Activated CD4-positive, alpha-beta T cell treated with anti-CD3 and anti-CD28 coated beads, Interleukin-2, amount 10 ng/mL, durations not matched to agents 24 days and 14 days (primary cell): ENCODE data around the gene SLC9C2. TPM values are rescaled to one million over a fixed set of nuclear protein-coding genes. Genes with fewer than 3 reads are reported as not detected.
A peak's percentile ranks its signal among the peaks of the same experiment; 100 is the strongest.
"Not testable (repeated sequence)": the region's sequence is repeated elsewhere in the genome, so short reads cannot be mapped to it uniquely, and the experiment has no call there.

ENCODE experiments used
- DNase-seq: peaks from one replicate; pipeline ENCODE4 v3.0.0; 2022
- H3K27ac Mint-ChIP-seq: one replicate; pipeline ENCODE4 v1.8.0; 2022; ENCODE audit warnings: mild to moderate bottlenecking, mixed read lengths
- H3K27me3 Mint-ChIP-seq: one replicate; pipeline ENCODE4 v1.8.0; 2022; ENCODE audit warnings: mixed read lengths
- H3K36me3 Mint-ChIP-seq: one replicate; pipeline ENCODE4 v1.8.0; 2022; ENCODE audit warnings: low read depth, mild to moderate bottlenecking, mixed read lengths
- H3K4me1 Mint-ChIP-seq: one replicate; pipeline ENCODE4 v1.8.0; 2021; ENCODE audit warnings: mixed read lengths
- H3K4me3 Mint-ChIP-seq: one replicate; pipeline ENCODE4 v1.8.0; 2022; ENCODE audit warnings: mild to moderate bottlenecking, moderate library complexity, mixed read lengths
- H3K9me3 Mint-ChIP-seq: one replicate; pipeline ENCODE4 v1.8.0; 2021; ENCODE audit warnings: mixed read lengths
- intact Hi-C: fragments of 100-400 bp; cut with micrococcal nuclease; formaldehyde crosslinking; loops from one replicate; pipeline ENCODE4 v1.15.1; 2023
- total RNA-seq: library from RNA; stranded (reverse); gene quantifications from 2 replicates; pipeline ENCODE4 v1.2.3, GENCODE V29; 2022

Gene SLC9C2, protein sequence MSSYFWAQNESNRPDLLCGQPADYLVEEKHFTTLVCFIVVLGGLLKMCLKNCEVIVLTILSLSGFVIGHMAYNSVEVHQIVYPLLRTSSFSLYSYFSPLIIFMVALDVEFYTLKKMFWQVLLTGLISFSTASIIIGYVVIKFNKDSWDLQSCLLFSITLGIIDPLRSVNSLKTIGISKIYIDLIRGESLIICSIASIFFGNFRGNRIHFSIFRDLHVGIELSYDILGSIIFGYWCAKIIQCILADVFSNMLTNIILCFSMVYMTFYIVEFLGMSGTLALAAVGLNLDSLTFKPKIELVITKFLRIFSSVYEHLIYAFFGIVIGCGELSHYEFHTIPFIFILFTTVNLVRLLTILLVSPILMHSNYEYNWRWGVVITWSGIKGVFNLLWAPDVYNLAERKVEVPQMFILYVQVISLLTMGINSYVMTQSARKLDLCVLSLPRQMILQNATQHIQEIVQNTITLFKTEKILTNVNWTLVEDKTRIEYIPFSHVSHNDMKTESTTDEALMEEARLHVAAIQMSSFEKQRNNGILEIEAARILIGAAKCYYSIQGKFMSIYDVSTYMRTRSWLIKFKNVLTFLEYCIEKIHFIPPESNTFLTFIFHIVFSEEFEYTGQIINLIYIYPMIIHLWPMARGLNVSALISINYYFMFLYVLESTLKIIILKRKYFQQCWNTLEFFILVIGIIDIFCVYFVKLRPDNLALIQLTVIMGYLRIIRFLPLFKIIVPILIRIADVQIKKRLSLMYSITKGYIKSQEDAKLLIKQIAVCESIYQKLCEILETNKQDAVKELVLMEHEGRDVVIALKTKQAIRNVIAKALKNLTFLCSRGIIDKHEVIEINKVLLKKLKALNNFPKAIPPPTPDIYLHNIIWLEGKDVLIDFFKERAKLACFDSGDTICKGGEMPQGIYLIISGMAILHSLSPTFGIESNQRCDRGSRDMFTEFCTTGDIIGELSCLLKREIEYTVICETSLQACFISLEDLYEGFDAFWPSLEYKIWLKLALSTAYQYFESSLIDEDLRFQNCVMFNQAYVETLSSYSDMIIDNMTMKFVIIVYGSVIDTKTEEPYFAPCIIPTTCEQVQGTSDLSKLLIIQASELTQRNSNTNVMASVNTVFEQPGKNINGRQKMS
- not detected in 2 replicates for total RNA-seq

DNA sequence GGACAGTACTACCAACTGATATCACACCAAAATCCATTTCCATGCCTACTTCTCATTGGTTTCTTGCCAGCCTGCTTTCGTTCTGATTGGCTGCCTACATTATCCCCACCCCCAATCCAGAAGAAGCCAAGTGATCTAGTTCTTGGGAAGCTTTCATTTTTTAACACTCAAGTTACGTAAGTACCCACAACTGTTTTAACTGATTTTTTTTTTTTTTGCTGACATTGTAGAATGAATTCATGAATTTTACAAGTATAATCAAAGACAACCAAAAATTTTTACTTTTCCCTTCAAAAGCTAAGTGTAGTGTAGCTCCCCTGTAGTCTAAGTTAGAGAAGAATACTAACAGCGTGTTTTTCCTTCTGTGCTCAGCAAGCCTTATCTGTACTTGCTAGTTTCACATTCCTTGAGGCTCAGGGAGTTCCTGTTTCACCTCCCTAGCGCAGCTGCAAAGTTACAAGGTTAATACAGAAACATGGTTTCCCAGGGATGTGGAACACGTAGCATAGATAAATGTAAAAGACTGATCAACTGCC is at the start of gene SLC9C2:
SLC9C2 (minus strand) TSS at position 17 of the 536 bp plus-strand sequence. CDS start 1,296 bp downstream, outside the sequence.
- Mint-ChIP-seq H3K9me3 (no peaks in the 10 kb centered on the region), H3K27ac (no peak within 1 kb of the TSS), H3K27me3 (peaks cover 7% of the 10 kb centered on the region), H3K4me3 (no peak within 1 kb of the TSS), H3K4me1 (peaks cover 5% of the 10 kb centered on the region), H3K36me3 (no peaks in the 10 kb centered on the region)
- no peak for DNase-seq
- intact Hi-C loops, result no loop called here

DNA sequence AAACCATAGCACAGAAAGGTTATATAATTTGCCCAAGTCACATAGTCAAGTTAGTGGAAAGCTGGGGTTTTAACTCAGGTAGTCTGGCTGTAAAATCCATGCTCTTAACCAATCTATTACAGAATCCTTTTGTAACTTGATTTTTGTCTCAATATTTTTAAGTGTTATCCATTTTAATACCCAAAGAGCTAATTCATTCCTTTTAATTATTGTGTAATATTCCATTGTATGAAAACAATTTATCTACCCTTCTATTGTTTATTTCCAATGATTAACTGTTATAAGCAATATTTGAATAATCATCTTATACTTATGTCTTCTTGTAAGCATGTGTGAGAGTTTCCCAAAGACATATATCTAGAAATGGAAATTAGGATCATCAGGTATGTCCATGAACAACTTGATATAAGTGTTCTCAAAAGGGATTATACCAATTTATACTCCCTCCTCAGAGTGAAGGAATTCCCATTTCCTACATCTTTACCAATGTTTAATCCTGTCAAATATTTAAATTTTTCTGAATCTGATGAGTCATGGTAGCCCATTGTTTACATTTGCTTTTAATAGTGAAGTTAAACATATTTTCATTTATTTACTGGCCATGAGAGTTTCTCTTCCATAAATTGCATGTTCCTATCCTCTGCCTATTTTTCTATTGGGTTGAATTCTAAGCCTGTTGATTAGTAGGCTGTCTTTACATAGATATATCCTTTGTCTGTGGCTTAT is 46.2 kb upstream of the SLC9C2 start:
- DNase-seq, result no peak
- Mint-ChIP-seq H3K9me3 (peaks cover 15% of the 10 kb centered on the region), H3K27ac (no peak overlapping the region), H3K27me3 (peaks cover 20% of the 10 kb centered on the region), H3K4me1 (no peaks in the 10 kb centered on the region), H3K4me3 (no peak overlapping the region), H3K36me3 (no peaks in the 10 kb centered on the region)
- intact Hi-C loops, result no loop called here

DNA sequence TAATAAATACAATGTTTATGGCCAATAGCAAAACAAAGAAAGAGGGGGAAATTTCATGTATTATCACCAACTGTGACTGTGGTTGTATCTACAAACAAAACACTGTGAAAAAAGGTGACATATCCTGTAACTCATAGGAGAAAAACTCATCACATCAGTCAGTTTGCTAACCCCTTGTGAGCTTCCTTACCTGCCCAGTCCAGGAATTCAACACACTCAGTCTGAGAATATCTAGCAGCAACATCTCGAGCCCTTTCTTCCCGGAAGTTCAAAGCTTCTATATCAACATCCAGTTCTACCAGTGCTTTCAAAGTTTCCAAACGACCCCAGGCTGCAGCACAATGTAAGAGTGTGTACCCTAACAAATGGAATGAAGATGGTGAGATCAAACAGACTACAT is 43.8 kb upstream of the SLC9C2 start:
- Mint-ChIP-seq H3K27me3 (peaks cover 10% of the 10 kb centered on the region), H3K36me3 (no peaks in the 10 kb centered on the region), H3K9me3 (peaks cover 8% of the 10 kb centered on the region), H3K4me1 (no peaks in the 10 kb centered on the region), H3K4me3 (no peak overlapping the region), H3K27ac (no peak overlapping the region)
- DNase-seq, result no peak
- intact Hi-C loops, result no loop called here

DNA sequence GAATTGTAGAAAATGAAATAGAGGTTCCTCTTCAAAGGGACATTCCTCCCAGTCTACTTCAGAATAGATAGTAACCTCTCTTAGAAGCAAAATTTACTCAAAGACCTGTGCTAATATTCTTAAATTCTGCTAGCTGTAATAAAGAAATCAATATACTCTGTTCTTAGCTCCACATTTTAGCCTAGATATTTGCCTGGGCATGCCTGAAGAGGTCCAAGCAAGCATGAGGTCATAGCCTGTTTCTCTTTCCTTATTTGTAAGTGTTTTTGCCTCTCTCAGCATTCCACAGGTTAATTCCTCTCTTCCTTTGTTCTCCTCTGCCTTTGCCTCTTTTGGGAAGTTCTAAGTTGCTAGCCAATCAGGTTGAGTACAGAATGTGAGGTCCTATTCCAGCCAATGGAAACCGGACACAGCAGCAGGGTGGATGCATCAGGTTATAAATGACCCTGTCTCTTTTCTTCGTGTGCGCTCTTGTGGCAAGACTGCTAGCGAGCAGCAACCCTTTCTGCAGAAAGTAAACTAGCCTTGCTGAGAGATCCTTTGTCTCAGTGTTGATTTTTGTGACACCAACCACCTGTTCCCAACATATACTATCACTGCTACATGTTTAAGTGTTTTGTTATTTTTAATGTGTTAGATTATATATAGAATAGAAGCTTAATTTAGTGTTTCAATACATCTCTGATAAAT is 39.7 kb upstream of the SLC9C2 start:
- H3K4me3 Mint-ChIP-seq, intact Hi-C loops, DNase-seq, H3K27ac Mint-ChIP-seq, H3K9me3 Mint-ChIP-seq, H3K4me1 Mint-ChIP-seq, H3K36me3 Mint-ChIP-seq, H3K27me3 Mint-ChIP-seq: not testable (repeated sequence)

DNA sequence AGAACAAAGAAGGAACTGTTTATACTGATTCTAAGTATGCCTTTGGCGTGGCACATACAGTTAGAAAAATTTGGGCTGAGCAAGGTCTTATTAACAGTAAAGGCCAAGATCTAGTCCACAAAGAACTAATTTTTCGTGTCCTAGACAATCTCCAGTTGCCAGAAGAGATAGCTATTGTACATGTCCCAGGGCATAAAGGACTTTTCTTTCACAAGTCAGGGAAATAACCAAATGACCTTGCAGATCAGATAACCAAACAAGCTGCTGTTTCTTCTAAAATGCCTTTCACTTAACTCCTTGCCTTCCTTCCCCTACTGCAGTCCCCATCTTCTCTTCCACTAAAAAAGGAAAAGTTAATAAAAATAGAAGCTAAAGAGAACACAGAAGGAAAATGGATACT is 36.2 kb upstream of the SLC9C2 start:
- Mint-ChIP-seq H3K36me3 (no peaks in the 10 kb centered on the region), H3K27me3 (peaks cover 3% of the 10 kb centered on the region), H3K4me3 (no peak overlapping the region), H3K27ac (no peak overlapping the region), H3K4me1 (no peaks in the 10 kb centered on the region), H3K9me3 (no peaks in the 10 kb centered on the region)
- intact Hi-C loops, result no loop called here
- no peak for DNase-seq

DNA sequence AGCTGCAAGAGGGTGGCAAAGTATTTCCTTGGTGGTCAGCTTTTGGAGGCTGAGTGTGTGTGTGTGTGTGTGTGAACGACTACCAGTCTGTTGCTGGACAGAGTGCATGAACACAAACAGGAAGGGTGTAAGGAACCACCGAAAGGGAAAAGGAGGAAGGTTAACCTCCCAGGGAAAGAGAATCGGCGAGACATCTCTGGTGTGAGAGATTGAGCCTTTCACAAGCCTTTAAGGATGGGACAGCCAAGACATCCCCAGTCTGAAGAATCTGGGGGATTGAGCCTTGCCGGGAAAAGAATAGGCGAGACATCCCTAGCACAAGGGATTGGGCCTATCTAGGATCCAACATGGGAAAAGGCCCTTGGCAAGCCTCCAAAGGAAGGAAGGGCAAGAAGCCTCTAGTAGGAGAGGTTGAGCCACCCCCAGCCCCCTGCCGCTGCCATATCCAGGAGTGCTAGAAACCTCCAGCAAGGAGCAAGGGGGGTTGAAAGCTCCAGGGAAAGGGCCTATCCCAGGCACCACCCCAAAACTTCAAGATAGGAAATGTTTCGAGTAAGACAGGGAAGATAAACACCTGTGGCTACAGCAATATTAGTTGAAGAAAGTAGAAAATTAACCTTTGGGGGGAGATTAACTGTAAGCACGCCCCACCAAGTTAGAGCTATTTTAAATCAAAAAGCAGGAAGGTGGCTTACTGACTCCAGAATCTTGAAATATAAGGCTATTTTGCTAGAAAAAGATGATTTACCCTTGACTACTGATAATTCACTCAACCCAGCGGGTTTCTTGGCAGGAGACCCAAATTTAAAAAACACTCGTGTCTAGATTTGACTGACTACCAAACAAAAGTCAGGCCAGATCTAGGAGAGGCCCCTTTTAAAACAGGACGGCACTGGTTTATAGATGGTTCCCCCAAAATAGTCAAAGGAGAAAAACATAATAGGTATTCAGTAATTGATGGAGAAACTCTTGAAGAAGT is 35.5 kb upstream of the SLC9C2 start:
- no peaks in the 10 kb centered on the region for H3K4me1 Mint-ChIP-seq
- no peak overlapping the region for H3K27ac Mint-ChIP-seq
- H3K36me3 Mint-ChIP-seq, result no peaks in the 10 kb centered on the region
- no peak for DNase-seq
- intact Hi-C loops, result no loop called here
- H3K9me3 Mint-ChIP-seq, result peaks cover under 1% of the 10 kb centered on the region
- H3K4me3 Mint-ChIP-seq, result no peak overlapping the region
- H3K27me3 Mint-ChIP-seq, result peaks cover 5% of the 10 kb centered on the region

DNA sequence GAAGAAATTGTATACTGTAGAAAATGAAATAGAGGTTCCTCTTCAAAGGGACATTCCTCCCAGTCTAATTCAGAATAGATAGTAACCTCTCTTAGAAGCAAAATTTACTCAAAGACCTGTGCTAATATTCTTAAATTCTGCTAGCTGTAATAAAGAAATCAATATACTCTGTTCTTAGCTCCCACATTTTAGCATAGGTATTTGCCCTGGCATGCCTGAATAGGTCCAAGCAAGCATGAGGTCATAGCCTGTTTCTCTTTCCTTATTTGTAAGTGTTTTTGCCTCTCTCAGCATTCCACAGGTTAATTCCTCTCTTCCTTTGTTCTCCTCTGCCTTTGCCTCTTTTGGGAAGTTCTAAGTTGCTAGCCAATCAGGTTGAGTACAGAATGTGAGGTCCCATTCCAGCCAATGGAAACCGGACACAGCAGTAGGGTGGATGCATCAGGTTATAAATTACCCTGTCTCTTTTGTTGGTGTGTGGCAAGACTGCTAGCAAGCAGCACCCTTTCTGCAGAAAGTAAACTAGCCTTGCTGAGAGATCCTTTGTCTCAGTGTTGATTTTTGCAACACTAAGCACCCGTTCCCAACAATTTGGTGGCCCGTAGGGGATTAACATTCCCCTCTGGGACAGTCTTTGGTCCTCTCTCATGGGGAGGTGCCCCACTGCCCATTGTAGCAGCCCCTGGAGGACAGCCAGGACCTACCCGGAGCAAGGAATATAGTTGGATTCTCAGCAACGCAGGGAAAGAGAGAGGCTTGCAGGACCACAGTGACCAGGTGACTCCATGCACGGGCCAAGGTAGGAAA is 34.6 kb upstream of the SLC9C2 start:
- H3K36me3 Mint-ChIP-seq, H3K27me3 Mint-ChIP-seq, H3K27ac Mint-ChIP-seq, intact Hi-C loops, H3K9me3 Mint-ChIP-seq, H3K4me1 Mint-ChIP-seq, DNase-seq, H3K4me3 Mint-ChIP-seq: not testable (repeated sequence)

DNA sequence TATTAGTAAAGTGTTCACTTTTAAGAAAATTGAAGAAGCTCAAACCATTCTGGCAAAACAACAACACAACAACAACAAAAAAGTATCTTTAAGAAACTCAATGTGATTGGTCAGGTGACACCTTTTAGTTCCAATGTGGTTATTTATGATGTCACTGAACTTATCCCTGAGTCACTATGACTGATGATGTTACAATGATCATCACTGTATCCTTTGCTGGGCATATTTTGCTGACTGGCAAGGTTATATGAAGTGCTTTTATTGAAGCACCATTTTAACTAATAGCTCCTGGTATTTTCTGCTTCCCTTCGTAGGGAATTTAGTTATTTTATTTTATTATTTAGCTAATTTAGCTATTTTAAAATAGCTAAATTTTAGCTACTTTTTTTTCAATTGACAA is 32.2 kb upstream of the SLC9C2 start, which contains the start of gene TEX50:
TEX50 (plus strand) TSS at position 223 of the 400 bp plus-strand sequence. CDS start 184 bp downstream, outside the sequence.
- H3K4me3 Mint-ChIP-seq, result no peak within 1 kb of the TSS
- no peaks in the 10 kb centered on the region for H3K36me3 Mint-ChIP-seq
- intact Hi-C loops, result no loop called here
- no peak for DNase-seq
- H3K9me3 Mint-ChIP-seq, result peaks cover 5% of the 10 kb centered on the region
- peaks cover 9% of the 10 kb centered on the region for H3K27me3 Mint-ChIP-seq
- no peak within 1 kb of the TSS for H3K27ac Mint-ChIP-seq
- H3K4me1 Mint-ChIP-seq, result no peaks in the 10 kb centered on the region

DNA sequence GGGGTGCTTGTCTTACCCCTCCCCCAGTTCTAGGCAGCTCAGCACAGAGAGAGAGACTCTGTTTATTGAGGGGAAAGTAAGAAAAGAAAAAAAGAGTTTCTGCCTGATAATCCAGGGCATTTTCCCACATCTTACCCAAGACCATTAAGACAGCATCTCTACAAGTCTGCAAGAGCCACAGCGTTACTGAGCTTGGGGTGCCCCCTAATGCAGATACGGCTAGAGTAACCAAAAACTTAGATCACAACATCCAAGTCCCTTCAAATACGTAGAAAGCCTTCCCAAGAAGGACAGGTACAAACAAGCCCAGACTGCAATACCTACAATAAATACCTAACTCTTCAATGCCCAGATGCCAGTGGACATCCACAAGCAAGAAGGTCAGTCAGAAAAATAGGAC is 26.0 kb upstream of the SLC9C2 start:
- H3K4me1 Mint-ChIP-seq, result no peaks in the 10 kb centered on the region
- peaks cover 5% of the 10 kb centered on the region for H3K9me3 Mint-ChIP-seq
- peak; percentile 53 for DNase-seq
- H3K36me3 Mint-ChIP-seq, result no peaks in the 10 kb centered on the region
- H3K27me3 Mint-ChIP-seq, result peaks cover 8% of the 10 kb centered on the region
- intact Hi-C loops, result no loop called here
- no peak overlapping the region for H3K27ac Mint-ChIP-seq
- H3K4me3 Mint-ChIP-seq, result no peak overlapping the region

DNA sequence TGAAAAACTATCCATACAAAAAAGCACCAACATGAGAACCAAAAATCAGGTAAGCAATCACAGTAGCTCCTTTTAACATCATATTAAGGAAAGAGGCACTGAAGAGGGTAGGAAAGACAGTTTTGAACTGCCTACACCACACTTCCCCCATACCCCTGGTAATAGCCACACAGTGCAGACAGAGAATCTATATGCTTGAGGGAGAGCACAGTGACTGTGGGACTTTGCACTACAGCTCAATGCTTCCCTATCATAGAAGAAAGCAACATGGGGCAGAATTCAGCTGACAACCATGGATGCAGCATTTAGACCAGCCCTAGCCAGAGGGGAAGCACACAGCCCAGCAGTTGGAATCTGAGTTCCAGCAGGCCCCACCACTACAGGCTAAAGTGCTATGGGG is 24.4 kb upstream of the SLC9C2 start:
- Mint-ChIP-seq H3K36me3 (no peaks in the 10 kb centered on the region), H3K27ac (no peak overlapping the region), H3K9me3 (peaks cover 5% of the 10 kb centered on the region), H3K4me3 (no peak overlapping the region), H3K27me3 (peaks cover 6% of the 10 kb centered on the region), H3K4me1 (no peaks in the 10 kb centered on the region)
- intact Hi-C loops, result no loop called here
- no peak for DNase-seq

DNA sequence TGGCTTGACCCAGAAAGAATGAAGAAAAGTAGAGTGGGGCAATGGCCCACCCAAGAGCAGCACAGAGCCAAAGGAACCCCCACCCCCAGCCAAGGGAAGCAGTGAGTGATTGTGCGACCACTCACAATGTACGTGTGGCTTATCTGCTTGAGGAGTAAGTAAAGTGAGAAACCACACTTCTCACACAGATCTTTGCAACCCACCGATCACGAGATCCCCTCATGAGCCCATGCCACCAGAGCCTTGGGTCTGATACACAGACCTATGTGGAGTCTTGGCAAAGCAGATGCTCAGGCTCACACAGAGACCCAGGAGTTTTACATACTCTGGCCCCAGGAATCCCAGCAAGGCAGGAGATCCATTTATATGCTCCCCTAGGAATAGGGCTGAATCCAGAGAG is 14.0 kb upstream of the SLC9C2 start:
- intact Hi-C loops, result no loop called here
- no peaks in the 10 kb centered on the region for H3K4me1 Mint-ChIP-seq
- peaks cover 9% of the 10 kb centered on the region for H3K27me3 Mint-ChIP-seq
- no peak overlapping the region for H3K4me3 Mint-ChIP-seq
- no peak overlapping the region for H3K27ac Mint-ChIP-seq
- no peaks in the 10 kb centered on the region for H3K36me3 Mint-ChIP-seq
- DNase-seq, result no peak
- H3K9me3 Mint-ChIP-seq, result peaks cover 28% of the 10 kb centered on the region
